ENCODE results near the gene RAPGEF2. TPM values are rescaled to one million over a fixed set of nuclear protein-coding genes. Genes with fewer than 3 reads are reported as not detected.

Gene RAPGEF2
- total and polyA plus RNA-seq, 7 experiments from 2014 or later, result 0.72 to 35.2 (median 20.7) TPM

Small RNAs within 50 kb of the gene (microRNA-seq; reads per million reads assigned to microRNA genes)
- gene MIR3688-1 (ENCODE audit: borderline microRNAs expressed) (not detected), gene MIR3688-2 (ENCODE audit: borderline microRNAs expressed) (not detected)
